ENCODE measurements around the gene MOBP.

The MOBP gene

GRCh38 chr3:39460677-39461076 is 6.8 kb upstream of the MOBP start:
- Mint-ChIP-seq H3K27ac (no peak overlapping the region), H3K36me3 (ENCODE audit: low read depth) (no peaks in the 10 kb centered on the region), H3K9me3 (no peaks in the 10 kb centered on the region), H3K4me3 (no peak overlapping the region), H3K27me3 (ENCODE audit: low read depth) (peaks cover 9% of the 10 kb centered on the region), H3K4me1 (ENCODE audit: low read depth) (no peaks in the 10 kb centered on the region)
- DNase-seq (ENCODE audit: low spot score): no peak

GRCh38 chr3:39463269-39463668 is 4.2 kb upstream of the MOBP start:
- Mint-ChIP-seq H3K27ac (no peak overlapping the region), H3K27me3 (ENCODE audit: low read depth) (peaks cover 12% of the 10 kb centered on the region), H3K4me3 (no peak overlapping the region), H3K9me3 (no peaks in the 10 kb centered on the region), H3K4me1 (ENCODE audit: low read depth) (no peaks in the 10 kb centered on the region), H3K36me3 (ENCODE audit: low read depth) (no peaks in the 10 kb centered on the region)
- no peak for DNase-seq (ENCODE audit: low spot score)

- DNase-seq (ENCODE audit: low spot score): no peak
- no peaks in the 10 kb centered on the region for H3K9me3 Mint-ChIP-seq
- no peaks in the 10 kb centered on the region for H3K36me3 Mint-ChIP-seq (ENCODE audit: low read depth)
- no peak overlapping the region for H3K27ac Mint-ChIP-seq
- H3K4me1 Mint-ChIP-seq (ENCODE audit: low read depth): no peaks in the 10 kb centered on the region
- peaks cover 14% of the 10 kb centered on the region for H3K27me3 Mint-ChIP-seq (ENCODE audit: low read depth)
- no peak overlapping the region for H3K4me3 Mint-ChIP-seq
Measured at GRCh38 chr3:39466988-39467387, 492 bp upstream of the MOBP start.

GRCh38 chr3:39468108-39468436 is 592 bp downstream of the MOBP start:
- peaks cover 12% of the 10 kb centered on the region for H3K27me3 Mint-ChIP-seq (ENCODE audit: low read depth)

GRCh38 chr3:39469258-39469657 is 1.8 kb downstream of the MOBP start:
- H3K4me1 Mint-ChIP-seq (ENCODE audit: low read depth): no peaks in the 10 kb centered on the region
- H3K9me3 Mint-ChIP-seq: no peaks in the 10 kb centered on the region
- no peaks in the 10 kb centered on the region for H3K36me3 Mint-ChIP-seq (ENCODE audit: low read depth)
- no peak for DNase-seq (ENCODE audit: low spot score)
- H3K4me3 Mint-ChIP-seq: no peak overlapping the region
- no peak overlapping the region for H3K27ac Mint-ChIP-seq
- peaks cover 5% of the 10 kb centered on the region for H3K27me3 Mint-ChIP-seq (ENCODE audit: low read depth)

More at GRCh38 chr3:39468108-39468436, 592 bp downstream of the MOBP start:
- H3K4me1 Mint-ChIP-seq (ENCODE audit: low read depth): no peaks in the 10 kb centered on the region
- no peaks in the 10 kb centered on the region for H3K36me3 Mint-ChIP-seq (ENCODE audit: low read depth)
- H3K4me3 Mint-ChIP-seq: no peak overlapping the region
- no peaks in the 10 kb centered on the region for H3K9me3 Mint-ChIP-seq
- H3K27ac Mint-ChIP-seq: no peak overlapping the region
- DNase-seq (ENCODE audit: low spot score): no peak

GRCh38 chr3:39469945-39470344 is 2.5 kb downstream of the MOBP start:
- Mint-ChIP-seq H3K4me3 (no peak overlapping the region), H3K4me1 (ENCODE audit: low read depth) (no peaks in the 10 kb centered on the region), H3K27ac (no peak overlapping the region), H3K9me3 (no peaks in the 10 kb centered on the region), H3K36me3 (ENCODE audit: low read depth) (no peaks in the 10 kb centered on the region), H3K27me3 (ENCODE audit: low read depth) (peaks cover 5% of the 10 kb centered on the region)
- DNase-seq (ENCODE audit: low spot score): no peak

- H3K4me3 Mint-ChIP-seq: no peak overlapping the region
- no peak overlapping the region for H3K27ac Mint-ChIP-seq
- H3K9me3 Mint-ChIP-seq: no peaks in the 10 kb centered on the region
- no peaks in the 10 kb centered on the region for H3K36me3 Mint-ChIP-seq (ENCODE audit: low read depth)
- H3K4me1 Mint-ChIP-seq (ENCODE audit: low read depth): no peaks in the 10 kb centered on the region
- no peak for DNase-seq (ENCODE audit: low spot score)
- H3K27me3 Mint-ChIP-seq (ENCODE audit: low read depth): peaks cover 7% of the 10 kb centered on the region
Measured at GRCh38 chr3:39471652-39472051, 4.2 kb downstream of the MOBP start.

GRCh38 chr3:39473452-39474125 is 6.1 kb downstream of the MOBP start:
- H3K27me3 Mint-ChIP-seq (ENCODE audit: low read depth): peaks cover 4% of the 10 kb centered on the region
- H3K4me3 Mint-ChIP-seq: no peak overlapping the region
- H3K9me3 Mint-ChIP-seq: no peaks in the 10 kb centered on the region
- H3K4me1 Mint-ChIP-seq (ENCODE audit: low read depth): no peaks in the 10 kb centered on the region
- H3K27ac Mint-ChIP-seq: no peak overlapping the region
- DNase-seq (ENCODE audit: low spot score): no peak
- H3K36me3 Mint-ChIP-seq (ENCODE audit: low read depth): no peaks in the 10 kb centered on the region

- H3K9me3 Mint-ChIP-seq: no peaks in the 10 kb centered on the region
- H3K4me3 Mint-ChIP-seq: no peak overlapping the region
- no peak overlapping the region for H3K27ac Mint-ChIP-seq
- H3K36me3 Mint-ChIP-seq (ENCODE audit: low read depth): no peaks in the 10 kb centered on the region
- no peaks in the 10 kb centered on the region for H3K4me1 Mint-ChIP-seq (ENCODE audit: low read depth)
- no peak for DNase-seq (ENCODE audit: low spot score)
- peaks cover 4% of the 10 kb centered on the region for H3K27me3 Mint-ChIP-seq (ENCODE audit: low read depth)
Measured at GRCh38 chr3:39474126-39474515, 6.6 kb downstream of the MOBP start.

- H3K4me1 Mint-ChIP-seq (ENCODE audit: low read depth): no peaks in the 10 kb centered on the region
- DNase-seq (ENCODE audit: low spot score): no peak
- H3K27me3 Mint-ChIP-seq (ENCODE audit: low read depth): peaks cover 2% of the 10 kb centered on the region
- no peak overlapping the region for H3K4me3 Mint-ChIP-seq
- H3K36me3 Mint-ChIP-seq (ENCODE audit: low read depth): no peaks in the 10 kb centered on the region
- no peak overlapping the region for H3K27ac Mint-ChIP-seq
- no peaks in the 10 kb centered on the region for H3K9me3 Mint-ChIP-seq
Measured at GRCh38 chr3:39476783-39477182, 9.3 kb downstream of the MOBP start.

- Mint-ChIP-seq H3K27ac (no peak overlapping the region), H3K9me3 (no peaks in the 10 kb centered on the region), H3K36me3 (ENCODE audit: low read depth) (no peaks in the 10 kb centered on the region), H3K27me3 (ENCODE audit: low read depth) (peaks cover 2% of the 10 kb centered on the region), H3K4me1 (ENCODE audit: low read depth) (no peaks in the 10 kb centered on the region), H3K4me3 (no peak overlapping the region)
- DNase-seq (ENCODE audit: low spot score): no peak
Measured at GRCh38 chr3:39478226-39478625, 10.7 kb downstream of the MOBP start.

GRCh38 chr3:39479701-39480414 is 12.4 kb downstream of the MOBP start:
- no peaks in the 10 kb centered on the region for H3K9me3 Mint-ChIP-seq
- H3K4me3 Mint-ChIP-seq: no peak overlapping the region
- DNase-seq (ENCODE audit: low spot score): no peak
- no peaks in the 10 kb centered on the region for H3K4me1 Mint-ChIP-seq (ENCODE audit: low read depth)
- H3K27ac Mint-ChIP-seq: no peak overlapping the region
- no peaks in the 10 kb centered on the region for H3K36me3 Mint-ChIP-seq (ENCODE audit: low read depth)
- peaks cover 2% of the 10 kb centered on the region for H3K27me3 Mint-ChIP-seq (ENCODE audit: low read depth)

- Mint-ChIP-seq H3K36me3 (ENCODE audit: low read depth) (no peaks in the 10 kb centered on the region), H3K9me3 (no peaks in the 10 kb centered on the region), H3K4me1 (ENCODE audit: low read depth) (no peaks in the 10 kb centered on the region), H3K27ac (no peak overlapping the region), H3K4me3 (no peak overlapping the region), H3K27me3 (ENCODE audit: low read depth) (peaks cover 15% of the 10 kb centered on the region)
- DNase-seq (ENCODE audit: low spot score): no peak
Measured at GRCh38 chr3:39485547-39485946, 18.1 kb downstream of the MOBP start.

GRCh38 chr3:39491014-39491413 is 23.5 kb downstream of the MOBP start:
- no peaks in the 10 kb centered on the region for H3K9me3 Mint-ChIP-seq
- no peak for DNase-seq (ENCODE audit: low spot score)
- no peak overlapping the region for H3K27ac Mint-ChIP-seq
- peaks cover 5% of the 10 kb centered on the region for H3K4me1 Mint-ChIP-seq (ENCODE audit: low read depth)
- H3K36me3 Mint-ChIP-seq (ENCODE audit: low read depth): no peaks in the 10 kb centered on the region
- no peak overlapping the region for H3K4me3 Mint-ChIP-seq
- peaks cover 31% of the 10 kb centered on the region for H3K27me3 Mint-ChIP-seq (ENCODE audit: low read depth)
